ENCODE measurements around the gene FOXO1.

FOXO1 gene

DNA sequence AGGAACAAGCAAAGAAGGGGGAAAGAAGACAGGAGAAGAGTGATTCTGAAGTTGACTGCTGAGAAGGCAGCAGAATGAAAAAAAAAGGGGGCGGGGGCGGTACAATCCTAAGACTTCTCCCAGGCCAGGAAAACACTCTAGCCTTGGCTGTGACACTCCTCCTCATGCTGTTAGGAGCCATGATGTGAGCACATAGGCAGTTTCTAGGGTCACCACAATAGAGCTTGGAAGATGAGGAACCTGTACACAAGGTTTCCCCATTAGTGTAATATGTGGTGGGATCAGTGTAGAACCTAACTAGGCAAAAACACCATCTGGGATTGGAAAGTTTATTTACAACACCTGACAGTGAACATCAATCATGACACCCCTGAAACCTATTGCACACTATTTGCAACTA, 86.9 kb downstream of the FOXO1 start:
- no peak for DNase-seq (ENCODE audit: low read depth in 2 of 2)

DNA sequence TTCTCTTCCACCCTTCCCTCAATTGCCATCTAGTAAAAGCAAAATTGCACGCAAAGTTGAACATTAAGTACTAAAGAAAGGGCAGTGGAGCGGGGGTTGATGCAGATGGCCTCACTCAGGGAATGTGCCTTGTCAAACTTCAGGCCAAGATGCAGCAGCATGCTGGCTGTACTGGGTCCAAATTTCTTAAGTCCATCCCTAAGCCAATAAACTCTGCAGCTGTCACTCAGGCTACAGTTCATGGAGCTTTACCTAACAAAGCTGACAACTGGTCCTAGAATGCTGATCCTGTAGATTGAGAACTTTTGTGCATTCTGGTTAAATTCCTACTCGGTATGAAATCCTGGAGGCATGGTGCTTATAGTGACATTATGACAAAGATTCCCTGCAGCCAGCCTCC, 88.4 kb downstream of the FOXO1 start:
- DNase-seq (ENCODE audit: low read depth in 2 of 2), result no peak

GRCh38 chr13:40576369-40576768, 90.1 kb downstream of the FOXO1 start:
- no peak for DNase-seq (ENCODE audit: low read depth in 2 of 2)

GRCh38 chr13:40572961-40573360, 93.5 kb downstream of the FOXO1 start:
- DNase-seq (ENCODE audit: low read depth in 2 of 2), result no peak

GRCh38 chr13:40571338-40571963, 95.0 kb downstream of the FOXO1 start:
- DNase-seq (ENCODE audit: low read depth in 2 of 2), result no peak

- no peak for DNase-seq (ENCODE audit: low read depth in 2 of 2)
Measured at GRCh38 chr13:40570930-40571329, 95.5 kb downstream of the FOXO1 start.

DNA sequence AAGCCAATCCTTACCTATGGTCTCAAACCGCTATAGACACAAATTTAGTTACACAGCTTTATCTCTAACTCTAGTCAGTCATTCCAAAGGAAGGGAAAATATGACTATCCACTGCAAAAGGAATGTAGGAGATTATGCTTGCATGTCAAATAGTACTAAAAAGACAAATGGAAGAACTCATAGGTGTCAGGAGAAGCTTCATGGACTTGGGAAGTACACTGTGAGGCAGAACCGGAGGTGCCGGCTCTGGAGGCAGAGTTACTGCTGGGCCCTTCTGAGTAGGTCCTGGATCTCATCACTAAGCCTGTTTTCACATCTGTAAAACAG, 97.5 kb downstream of the FOXO1 start:
- no peak for DNase-seq (ENCODE audit: low read depth in 2 of 2)

- no peak for DNase-seq (ENCODE audit: low read depth in 2 of 2)
Measured at GRCh38 chr13:40568246-40569023, 98.0 kb downstream of the FOXO1 start.

GRCh38 chr13:40566811-40567210, 99.6 kb downstream of the FOXO1 start:
- no peak for DNase-seq (ENCODE audit: low read depth in 2 of 2)

GRCh38 chr13:40565282-40566148, 100.9 kb downstream of the FOXO1 start:
- no peak for DNase-seq (ENCODE audit: low read depth in 2 of 2)

GRCh38 chr13:40564342-40565001, 102.0 kb downstream of the FOXO1 start:
- DNase-seq (ENCODE audit: low read depth in 2 of 2), result no peak

DNA sequence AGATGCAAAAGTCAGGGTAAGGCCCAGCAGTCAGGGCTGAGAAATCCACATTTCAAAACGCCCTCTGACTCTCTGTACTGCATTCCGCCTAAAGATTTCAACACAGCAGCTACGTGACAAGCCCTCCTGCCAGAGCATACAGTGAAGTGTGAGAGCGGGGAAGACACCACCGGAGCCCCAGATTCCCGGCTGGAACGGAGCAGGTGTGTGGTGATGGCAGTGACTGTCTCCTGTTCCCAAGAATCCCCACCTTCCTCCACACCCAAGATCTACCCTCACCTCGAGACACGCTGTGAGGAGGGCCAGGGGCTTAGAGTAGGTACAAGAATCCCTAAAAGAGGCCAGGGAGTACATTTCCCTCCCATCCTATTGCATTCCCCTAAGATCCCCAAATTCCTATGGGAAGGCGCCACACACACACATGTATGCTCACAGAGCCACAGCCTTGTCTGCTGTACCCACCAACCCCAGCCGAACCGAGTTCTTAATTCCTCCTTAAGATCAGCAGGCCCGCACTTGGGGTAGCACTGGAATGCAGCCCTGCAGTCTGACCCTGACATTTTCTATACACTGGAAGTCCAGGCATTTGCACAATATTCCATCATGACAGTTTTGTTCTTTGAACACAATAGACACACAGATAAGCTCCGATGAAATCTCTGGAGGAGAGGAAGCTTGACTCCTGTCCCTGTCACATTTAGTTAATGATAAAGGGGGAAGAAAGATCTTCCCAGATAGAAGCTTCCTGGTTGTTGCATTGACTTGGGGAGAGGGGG, 102.9 kb downstream of the FOXO1 start:
- no peak for DNase-seq (ENCODE audit: low read depth in 2 of 2)

DNA sequence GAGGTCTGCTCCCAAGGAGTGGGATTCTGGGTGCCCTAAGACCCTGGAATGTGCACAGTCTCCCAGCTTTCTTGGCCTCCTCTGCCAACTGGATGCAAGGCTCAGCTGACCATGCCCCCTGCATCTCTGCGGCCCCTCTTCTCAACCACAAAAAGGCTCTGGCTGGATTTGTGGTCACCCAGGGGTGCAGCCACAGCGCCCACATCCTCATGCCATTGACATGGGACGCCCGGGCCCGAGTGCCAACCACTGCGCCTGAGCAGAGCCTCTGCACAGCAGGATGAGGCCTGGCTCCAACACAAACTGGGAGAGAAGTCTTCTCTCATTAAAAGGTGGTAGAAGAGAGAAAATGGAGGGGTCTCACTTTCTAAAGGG, 103.5 kb downstream of the FOXO1 start:
- DNase-seq (ENCODE audit: low read depth in 2 of 2), result no peak

GRCh38 chr13:40559915-40560314, 106.5 kb downstream of the FOXO1 start:
- no peak for DNase-seq (ENCODE audit: low read depth in 2 of 2)

DNA sequence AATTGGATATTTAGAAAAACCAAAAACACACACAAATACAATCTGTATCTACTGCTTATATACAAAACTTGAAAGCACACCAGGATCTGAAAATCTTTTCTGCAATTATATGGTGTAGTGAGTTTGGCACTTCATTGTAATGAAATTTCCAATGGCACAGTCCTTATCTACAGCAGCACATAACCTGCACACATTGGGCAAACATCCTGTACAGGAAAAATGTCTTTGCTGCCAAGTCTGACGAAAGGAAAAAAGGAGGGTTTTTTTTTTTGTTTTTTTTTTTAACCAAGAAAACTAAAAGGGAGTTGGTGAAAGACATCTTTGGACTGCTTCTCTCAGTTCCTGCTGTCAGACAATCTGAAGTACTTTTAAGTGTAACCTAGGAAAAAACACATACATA, 107.8 kb downstream of the FOXO1 start:
- no peak for DNase-seq (ENCODE audit: low read depth in 2 of 2)

DNA sequence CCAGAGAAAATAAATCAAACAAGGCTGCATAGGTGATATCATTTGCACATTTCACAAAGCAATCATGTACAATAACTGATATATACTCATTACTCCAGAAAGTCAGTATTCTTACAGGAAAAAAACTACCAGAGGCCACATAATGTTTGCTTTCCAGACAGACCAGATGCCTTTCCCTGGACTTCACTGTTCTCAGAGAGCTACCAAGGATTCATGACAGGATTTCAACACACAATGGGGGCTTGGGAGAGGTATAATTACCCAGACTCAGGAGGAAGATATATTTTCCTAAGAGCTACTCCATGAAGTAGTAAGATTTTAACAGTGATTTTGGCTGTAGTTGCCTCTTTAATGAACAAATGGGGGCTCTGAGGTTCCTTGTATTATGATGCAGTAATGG, 110.0 kb downstream of the FOXO1 start:
- DNase-seq (ENCODE audit: low read depth in 2 of 2), result no peak

- DNase-seq (ENCODE audit: low read depth in 2 of 2), result no peak
Measured at GRCh38 chr13:40553356-40553755, 113.1 kb downstream of the FOXO1 start.

- no peak for DNase-seq (ENCODE audit: low read depth in 2 of 2)
Measured at GRCh38 chr13:40552895-40553294, 113.5 kb downstream of the FOXO1 start.

DNA sequence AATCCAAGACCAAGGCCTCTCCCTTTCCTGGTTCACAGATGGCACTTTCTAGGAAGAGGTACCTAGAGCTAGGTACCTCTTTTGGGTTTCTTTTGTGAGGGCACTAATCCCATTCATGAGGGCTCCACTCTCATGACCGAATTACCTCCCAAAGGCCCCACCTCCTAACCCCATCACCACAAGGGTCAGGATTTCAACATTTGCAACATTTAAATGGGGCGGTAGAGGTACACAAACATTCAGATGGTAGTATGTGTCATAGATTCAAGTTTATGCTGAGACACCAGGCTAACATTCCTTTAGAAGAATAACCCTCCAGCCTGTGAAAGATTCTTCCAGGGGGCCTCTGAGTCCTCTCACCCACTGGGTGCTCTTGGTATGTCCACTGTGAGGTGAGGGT, 116.3 kb downstream of the FOXO1 start:
- DNase-seq (ENCODE audit: low read depth in 2 of 2), result no peak

DNA sequence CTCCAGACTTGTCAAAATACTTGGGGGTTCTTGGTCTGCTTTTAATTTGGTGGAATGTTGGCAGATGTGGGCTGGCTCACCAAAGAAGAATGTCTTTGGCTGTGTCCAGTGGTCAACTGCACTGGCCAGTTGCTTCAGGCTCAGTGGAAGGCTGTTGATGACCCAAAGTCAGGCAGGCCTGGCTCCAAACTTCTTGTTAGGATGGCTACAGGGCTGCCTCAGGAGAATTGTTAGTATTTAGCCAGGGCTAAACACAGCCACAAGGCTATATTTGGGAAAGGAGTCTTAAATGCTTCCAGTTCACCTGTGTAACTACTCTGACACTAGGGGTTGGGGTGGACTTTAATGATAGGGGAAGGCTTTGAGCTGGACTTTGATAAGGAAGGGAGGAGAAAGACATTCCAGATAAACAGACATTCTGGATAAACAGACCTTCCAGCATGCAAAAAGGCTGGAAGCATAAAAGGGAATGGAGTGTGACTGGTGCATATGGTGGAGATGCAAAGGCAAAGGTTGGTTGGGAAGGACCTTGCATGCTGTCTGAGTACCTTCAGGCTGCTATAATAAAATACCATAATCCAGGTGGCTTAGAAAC, 116.8 kb downstream of the FOXO1 start:
- no peak for DNase-seq (ENCODE audit: low read depth in 2 of 2)
